Duodenal mucosa (tissue), 2 donors: Measurements from ENCODE around the gene RALY.

Experiments
- H3K27ac ChIP-seq: one replicate; pipeline ENCODE4 v1.7.0; 2013; ENCODE audit warnings: low read depth, low read length
- H3K27me3 ChIP-seq, 2 donors: one replicate each; pipeline ENCODE4 v1.7.0; 2013; ENCODE audit warnings: low read length in 2 of 2, control low read depth in 1 of 2; ENCODE audit not compliant: insufficient read depth in 2 of 2, control insufficient read depth in 1 of 2
- H3K36me3 ChIP-seq, 2 donors: one replicate each; pipeline ENCODE4 v1.7.0; 2013; ENCODE audit warnings: low read length in 2 of 2, control low read depth in 1 of 2; ENCODE audit not compliant: insufficient read depth in 2 of 2, control insufficient read depth in 1 of 2
- H3K4me1 ChIP-seq, 2 donors: one replicate each; pipeline ENCODE4 v1.7.0; 2013; ENCODE audit warnings: low read length in 2 of 2, control low read depth in 1 of 2; ENCODE audit not compliant: insufficient read depth in 2 of 2, control insufficient read depth in 1 of 2
- H3K4me3 ChIP-seq, 2 donors: one replicate each; pipeline ENCODE4 v1.7.0; 2013; ENCODE audit warnings: low read length in 2 of 2, low read depth in 1 of 2
- H3K9ac ChIP-seq, 2 donors: one replicate each; pipeline ENCODE4 v1.7.0; 2013; ENCODE audit warnings: low read length in 2 of 2, low read depth in 1 of 2
- H3K9me3 ChIP-seq, 2 donors: one replicate each; pipeline ENCODE4 v1.7.0; 2013; ENCODE audit warnings: low read length in 2 of 2, control low read depth in 1 of 2; ENCODE audit not compliant: control insufficient read depth in 1 of 2

The RALY gene

GRCh38 chr20:33993576-33994221, at the start of gene RALY:
Gene RALY (plus strand): TSS chr20:33993911. CDS start chr20:34072075, 78,164 bp downstream.
- peak within 1 kb of the TSS; percentile 96 for H3K27ac ChIP-seq
- H3K9me3 ChIP-seq = no peaks in the 10 kb centered on the region
- no peaks in the 10 kb centered on the region for H3K27me3 ChIP-seq
- H3K4me1 ChIP-seq = peaks cover 47 to 49% of the 10 kb centered on the region in 2 donors
- peak within 1 kb of the TSS; percentile 63 to 85 for H3K4me3 ChIP-seq
- peak within 1 kb of the TSS; percentile 74 to 80 for H3K9ac ChIP-seq
- H3K36me3 ChIP-seq = no peaks in the 10 kb centered on the region

GRCh38 chr20:33944914-33945313, 48.8 kb upstream of the RALY start:
- H3K27ac ChIP-seq = no peak overlapping the region
- no peak overlapping the region for H3K4me3 ChIP-seq
- no peak overlapping the region for H3K9ac ChIP-seq
- H3K9me3 ChIP-seq = peaks cover 17 to 22% of the 10 kb centered on the region in 2 donors
- H3K36me3 ChIP-seq = no peaks in the 10 kb centered on the region
- no peaks in the 10 kb centered on the region for H3K27me3 ChIP-seq
- no peaks in the 10 kb centered on the region for H3K4me1 ChIP-seq

- Histone ChIP-seq H3K27ac (no peak overlapping the region), H3K9ac (no peak overlapping the region), H3K36me3 (no peaks in the 10 kb centered on the region), H3K9me3 (peaks cover 17 to 22% of the 10 kb centered on the region in 2 donors), H3K27me3 (no peaks in the 10 kb centered on the region), H3K4me3 (no peak overlapping the region), H3K4me1 (no peaks in the 10 kb centered on the region)
These were observed 48.2 kb upstream of the RALY start for GRCh38 chr20:33945391-33946081.

- Histone ChIP-seq H3K4me3 (no peak overlapping the region), H3K27ac (no peak overlapping the region)
These were observed 45.9 kb upstream of the RALY start for GRCh38 chr20:33947709-33948295.

GRCh38 chr20:33948480-33948879, 45.2 kb upstream of the RALY start:
- H3K27ac ChIP-seq = no peak overlapping the region
- no peaks in the 10 kb centered on the region for H3K4me1 ChIP-seq

More at GRCh38 chr20:33947709-33948295, 45.9 kb upstream of the RALY start:
- peaks cover 17 to 22% of the 10 kb centered on the region in 2 donors for H3K9me3 ChIP-seq
- H3K36me3 ChIP-seq = no peaks in the 10 kb centered on the region
- H3K9ac ChIP-seq = no peak overlapping the region
- H3K27me3 ChIP-seq = no peaks in the 10 kb centered on the region
- no peaks in the 10 kb centered on the region for H3K4me1 ChIP-seq

GRCh38 chr20:33951171-33951570, 42.5 kb upstream of the RALY start:
- no peaks in the 10 kb centered on the region for H3K36me3 ChIP-seq
- no peak overlapping the region for H3K4me3 ChIP-seq
- no peaks in the 10 kb centered on the region for H3K27me3 ChIP-seq
- H3K4me1 ChIP-seq = no peaks in the 10 kb centered on the region
- H3K9me3 ChIP-seq = peaks cover 17 to 22% of the 10 kb centered on the region in 2 donors
- H3K9ac ChIP-seq = no peak overlapping the region
- no peak overlapping the region for H3K27ac ChIP-seq

More at GRCh38 chr20:33948480-33948879, 45.2 kb upstream of the RALY start:
- no peak overlapping the region for H3K4me3 ChIP-seq
- peaks cover 17 to 22% of the 10 kb centered on the region in 2 donors for H3K9me3 ChIP-seq
- H3K36me3 ChIP-seq = no peaks in the 10 kb centered on the region
- no peaks in the 10 kb centered on the region for H3K27me3 ChIP-seq
- no peak overlapping the region for H3K9ac ChIP-seq

GRCh38 chr20:33954504-33954903, 39.2 kb upstream of the RALY start:
- no peaks in the 10 kb centered on the region for H3K4me1 ChIP-seq
- H3K4me3 ChIP-seq = no peak overlapping the region
- H3K9me3 ChIP-seq = peaks cover 0 to under 1% of the 10 kb centered on the region in 2 donors
- H3K9ac ChIP-seq = no peak overlapping the region
- H3K36me3 ChIP-seq = no peaks in the 10 kb centered on the region
- H3K27ac ChIP-seq = no peak overlapping the region
- H3K27me3 ChIP-seq = no peaks in the 10 kb centered on the region

GRCh38 chr20:33963751-33964150, 30.0 kb upstream of the RALY start:
- Histone ChIP-seq H3K27me3 (no peaks in the 10 kb centered on the region), H3K27ac (no peak overlapping the region), H3K36me3 (no peaks in the 10 kb centered on the region), H3K4me1 (no peaks in the 10 kb centered on the region), H3K4me3 (no peak overlapping the region), H3K9ac (no peak overlapping the region), H3K9me3 (no peaks in the 10 kb centered on the region)

- H3K4me3 ChIP-seq = no peak overlapping the region
- H3K9me3 ChIP-seq = no peaks in the 10 kb centered on the region
- H3K9ac ChIP-seq = no peak overlapping the region
- no peaks in the 10 kb centered on the region for H3K27me3 ChIP-seq
- no peak overlapping the region for H3K27ac ChIP-seq
- H3K4me1 ChIP-seq = no peaks in the 10 kb centered on the region
- no peaks in the 10 kb centered on the region for H3K36me3 ChIP-seq
These were observed 29.3 kb upstream of the RALY start for GRCh38 chr20:33964441-33964840.

GRCh38 chr20:33967126-33967525, 26.6 kb upstream of the RALY start:
- H3K27ac ChIP-seq = no peak overlapping the region
- H3K9me3 ChIP-seq = no peaks in the 10 kb centered on the region
- no peaks in the 10 kb centered on the region for H3K4me1 ChIP-seq
- H3K36me3 ChIP-seq = no peaks in the 10 kb centered on the region
- H3K9ac ChIP-seq = no peak overlapping the region
- no peaks in the 10 kb centered on the region for H3K27me3 ChIP-seq
- no peak overlapping the region for H3K4me3 ChIP-seq
